HepG2 (cell line): ENCODE measurements around the gene RPRD2. TPM values are rescaled to one million over a fixed set of nuclear protein-coding genes. Genes with fewer than 3 reads are reported as not detected.

Experiments used
- AGO2 ChIP-seq: fragments of 200-400 bp; formaldehyde crosslinking; optimal IDR thresholded peaks from 2 replicates; pipeline ENCODE3; 2017; ENCODE audit warnings: mild to moderate bottlenecking, low read depth, low read length, moderate library complexity
- CC2D1A ChIP-seq: sonication (generic); formaldehyde crosslinking; IDR thresholded peaks from 2 replicates; pipeline ENCODE4 v1.8.1; 2023; ENCODE audit warnings: mild to moderate bottlenecking, missing genetic modification reagents
- CEBPB ChIP-seq: IDR thresholded peaks from 2 replicates; pipeline ENCODE4 v1.6.1; 2011; ENCODE audit warnings: low read depth, low read length, improper control_type of control experiment, borderline replicate concordance
- CENPX ChIP-seq: sonication (generic); formaldehyde crosslinking; IDR thresholded peaks from 2 replicates; pipeline ENCODE4 v1.9.0; 2021; ENCODE audit warnings: mild to moderate bottlenecking, missing genetic modification reagents, moderate library complexity
- CHD4 ChIP-seq: fragments of 200-600 bp; sonication (generic); IDR thresholded peaks from 2 replicates; pipeline ENCODE4 v1.7.0; 2017; ENCODE audit warnings: mild to moderate bottlenecking, low read length, borderline replicate concordance
- HMGA1 ChIP-seq: sonication (generic); formaldehyde crosslinking; conservative IDR thresholded peaks from 2 replicates; pipeline ENCODE4 v1.4.0; 2020; ENCODE audit warnings: missing genetic modification reagents
- HOXD1 ChIP-seq: sonication (generic); formaldehyde crosslinking; IDR thresholded peaks from 2 replicates; pipeline ENCODE4 v1.5.0; 2020; ENCODE audit warnings: missing genetic modification reagents
- KDM5A ChIP-seq: fragments of 200-600 bp; sonication (generic); IDR thresholded peaks from 2 replicates; pipeline ENCODE4 v1.7.0; 2018; ENCODE audit warnings: antibody characterized with exemption, mild to moderate bottlenecking, low read length, borderline replicate concordance
- MYC ChIP-seq: sonication (generic); formaldehyde crosslinking; IDR thresholded peaks from 2 replicates; pipeline ENCODE4 v1.9.0; 2021; ENCODE audit warnings: missing genetic modification reagents, borderline replicate concordance
- RAD21 ChIP-seq: fragments of 450-650 bp; formaldehyde crosslinking; IDR thresholded peaks from 2 replicates; pipeline ENCODE4 v1.5.0; 2020; ENCODE audit warnings: mild to moderate bottlenecking
- RFX5 ChIP-seq: IDR thresholded peaks from 2 replicates; pipeline ENCODE4 v1.6.1; 2011; ENCODE audit warnings: low read depth, low read length, improper control_type of control experiment
- SIX1 ChIP-seq: sonication (generic); formaldehyde crosslinking; IDR thresholded peaks from 2 replicates; pipeline ENCODE4 v1.4.0; 2020; ENCODE audit warnings: missing genetic modification reagents, borderline replicate concordance
- SNAI1 ChIP-seq: sonication (generic); formaldehyde crosslinking; IDR thresholded peaks from 2 replicates; pipeline ENCODE4 v1.5.0; 2020; ENCODE audit warnings: mild to moderate bottlenecking, missing genetic modification reagents, borderline replicate concordance
- ZNF468 ChIP-seq: sonication (generic); formaldehyde crosslinking; IDR thresholded peaks from 2 replicates; pipeline ENCODE4 v1.8.0; 2022; ENCODE audit warnings: mild to moderate bottlenecking, moderate library complexity, missing genetic modification reagents
- ZNF577 ChIP-seq: sonication (generic); formaldehyde crosslinking; IDR thresholded peaks from 2 replicates; pipeline ENCODE4 v1.4.0; 2020; ENCODE audit warnings: mild to moderate bottlenecking, low read depth, missing genetic modification reagents, borderline replicate concordance
- ZNF678 ChIP-seq: sonication (generic); formaldehyde crosslinking; IDR thresholded peaks from 2 replicates; pipeline ENCODE4 v1.4.0; 2020; ENCODE audit warnings: mild to moderate bottlenecking, missing genetic modification reagents
- ZNF841 ChIP-seq: sonication (generic); formaldehyde crosslinking; IDR thresholded peaks from 2 replicates; pipeline ENCODE4 v1.8.1; 2023; ENCODE audit warnings: missing genetic modification reagents, borderline replicate concordance
- ZNF878 ChIP-seq: sonication (generic); formaldehyde crosslinking; IDR thresholded peaks from 2 replicates; pipeline ENCODE4 v1.8.1; 2023; ENCODE audit warnings: mild to moderate bottlenecking, missing genetic modification reagents, moderate library complexity
- ZZZ3 ChIP-seq: sonication (generic); formaldehyde crosslinking; IDR thresholded peaks from 2 replicates; pipeline ENCODE4 v1.4.0; 2020; ENCODE audit warnings: missing genetic modification reagents, mild to moderate bottlenecking, borderline replicate concordance
- polyA plus RNA-seq, 8 experiments: library from polyadenylated mRNA; depleted of rRNA in 3 of 8; stranded (reverse) in 7 of 8; unstranded in 1 of 8; fragments of >200 nt; fragmentation: Illumina TruSeq in 4 of 8; extraction: Trizol in 4 of 8; gene quantifications; 2 replicates each; pipeline versions ENCODE4 v1.2.1 to v1.2.3, GENCODE V29; 2011 to 2016; ENCODE audit warnings: low read depth in 4 of 8, missing spikeins in 1 of 8, mixed read lengths in 1 of 8; ENCODE audit not compliant: insufficient read depth in 1 of 8
- total RNA-seq, 5 experiments: library from RNA; depleted of rRNA; stranded (reverse); fragments of >200 nt; fragmentation: Illumina TruSeq; extraction: Trizol; gene quantifications; 2 replicates each; pipeline ENCODE4 v1.2.3, GENCODE V29; 2016; ENCODE audit warnings: low read depth in 1 of 5
- TF ChIP-seq, protein P1 (sequence below): sonication (generic); formaldehyde crosslinking; IDR thresholded peaks from 2 replicates; pipeline ENCODE4 v1.5.0; 2020; ENCODE audit warnings: missing genetic modification reagents, mild to moderate bottlenecking, borderline replicate concordance
- TF ChIP-seq, protein P2 (sequence below): sonication (generic); formaldehyde crosslinking; IDR thresholded peaks from 2 replicates; pipeline ENCODE4 v1.8.0; 2022; ENCODE audit warnings: mild to moderate bottlenecking, missing genetic modification reagents, borderline replicate concordance
- TF ChIP-seq, protein P3 (sequence below): sonication (generic); formaldehyde crosslinking; IDR thresholded peaks from 2 replicates; pipeline ENCODE4 v1.8.1; 2023; ENCODE audit warnings: mild to moderate bottlenecking, missing genetic modification reagents
- TF ChIP-seq, protein P4 (sequence below): sonication (generic); formaldehyde crosslinking; IDR thresholded peaks from 2 replicates; pipeline ENCODE4 v1.5.1; 2020; ENCODE audit warnings: missing genetic modification reagents, mild to moderate bottlenecking, borderline replicate concordance

Gene RPRD2
- total and polyA plus RNA-seq, 2 of the 13 experiments (the other 11 are each of a cell fraction or from before 2014, with no cell fraction given) = 8.0 to 8.9 TPM

DNA sequence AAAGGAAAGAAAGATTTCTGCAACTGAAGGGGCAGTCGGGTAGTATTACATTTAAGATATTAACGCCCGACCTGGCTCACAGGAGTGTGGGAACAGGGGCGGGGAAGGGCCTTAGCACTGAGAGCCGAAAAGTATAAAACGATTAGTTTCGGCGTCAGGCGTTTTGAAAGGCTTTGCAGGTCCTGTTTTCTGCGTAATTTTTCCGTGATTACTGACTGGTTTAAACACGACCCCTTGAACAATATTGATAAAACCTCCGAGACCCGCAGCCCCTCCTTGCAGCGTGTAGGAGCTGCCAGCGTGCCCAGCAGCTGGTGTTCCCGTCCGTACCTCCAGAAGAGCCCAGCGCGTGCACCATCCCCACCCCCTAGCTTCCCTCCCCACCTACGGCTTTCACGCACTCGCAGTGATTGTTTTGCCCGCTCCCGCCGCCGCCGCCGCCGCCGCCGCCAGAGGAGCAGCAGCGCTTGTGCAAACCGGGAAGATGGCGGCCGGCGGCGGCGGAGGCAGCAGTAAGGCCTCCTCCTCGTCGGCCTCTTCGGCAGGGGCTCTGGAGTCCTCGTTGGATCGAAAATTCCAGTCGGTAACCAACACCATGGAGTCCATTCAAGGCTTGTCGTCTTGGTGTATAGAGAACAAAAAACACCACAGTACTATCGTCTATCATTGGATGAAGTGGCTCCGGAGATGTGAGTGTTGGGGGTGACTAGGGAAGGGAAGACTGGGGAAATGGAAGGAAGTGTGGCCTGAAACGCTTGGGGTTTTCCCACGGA lies 470 bp downstream of the RPRD2 start (continued):
- no peak for TF ChIP-seq ZNF678 (CRISPR knock-in tag)
- TF ChIP-seq CENPX = no peak
- TF ChIP-seq KDM5A = peak; percentile 69; the same call in 1 of the 2 replicates
- TF ChIP-seq ZNF841 (CRISPR knock-in tag) = no peak
- TF ChIP-seq ZNF468 = peak; percentile 75; the same call in 1 of the 2 replicates
- TF ChIP-seq, protein P1, sequence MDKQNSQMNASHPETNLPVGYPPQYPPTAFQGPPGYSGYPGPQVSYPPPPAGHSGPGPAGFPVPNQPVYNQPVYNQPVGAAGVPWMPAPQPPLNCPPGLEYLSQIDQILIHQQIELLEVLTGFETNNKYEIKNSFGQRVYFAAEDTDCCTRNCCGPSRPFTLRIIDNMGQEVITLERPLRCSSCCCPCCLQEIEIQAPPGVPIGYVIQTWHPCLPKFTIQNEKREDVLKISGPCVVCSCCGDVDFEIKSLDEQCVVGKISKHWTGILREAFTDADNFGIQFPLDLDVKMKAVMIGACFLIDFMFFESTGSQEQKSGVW (CRISPR knock-in tag) = no peak
- peak; percentile 65; the same call in 1 of the 2 replicates for TF ChIP-seq MYC (CRISPR knock-in tag)
- TF ChIP-seq CEBPB = peak; percentile 33; the same call in 1 of the 2 replicates
- TF ChIP-seq, protein P2, sequence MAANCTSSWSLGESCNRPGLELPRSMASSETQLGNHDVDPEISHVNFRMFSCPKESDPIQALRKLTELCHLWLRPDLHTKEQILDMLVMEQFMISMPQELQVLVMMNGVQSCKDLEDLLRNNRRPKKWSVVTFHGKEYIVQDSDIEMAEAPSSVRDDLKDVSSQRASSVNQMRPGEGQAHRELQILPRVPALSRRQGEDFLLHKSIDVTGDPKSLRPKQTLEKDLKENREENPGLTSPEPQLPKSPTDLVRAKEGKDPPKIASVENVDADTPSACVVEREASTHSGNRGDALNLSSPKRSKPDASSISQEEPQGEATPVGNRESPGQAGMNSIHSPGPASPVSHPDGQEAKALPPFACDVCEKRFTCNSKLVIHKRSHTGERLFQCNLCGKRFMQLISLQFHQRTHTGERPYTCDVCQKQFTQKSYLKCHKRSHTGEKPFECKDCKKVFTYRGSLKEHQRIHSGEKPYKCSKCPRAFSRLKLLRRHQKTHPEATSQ (CRISPR knock-in tag) = 0 out of 2 replicates have a peak, but pooled peaks have one; percentile 31
- TF ChIP-seq HMGA1 (CRISPR knock-in tag) = no peak
- peak; percentile 16; the same call in 1 of the 2 replicates for TF ChIP-seq ZNF878 (CRISPR knock-in tag)
- no peak for TF ChIP-seq SIX1 (CRISPR knock-in tag)
- no peak for TF ChIP-seq RFX5
- TF ChIP-seq HOXD1 (CRISPR knock-in tag) = peak; percentile 64; the same call in 1 of the 2 replicates
- TF ChIP-seq SNAI1 = 0 out of 2 replicates have a peak, but pooled peaks have one; percentile 10
- peak; percentile 86 for TF ChIP-seq AGO2
- TF ChIP-seq, protein P3, sequence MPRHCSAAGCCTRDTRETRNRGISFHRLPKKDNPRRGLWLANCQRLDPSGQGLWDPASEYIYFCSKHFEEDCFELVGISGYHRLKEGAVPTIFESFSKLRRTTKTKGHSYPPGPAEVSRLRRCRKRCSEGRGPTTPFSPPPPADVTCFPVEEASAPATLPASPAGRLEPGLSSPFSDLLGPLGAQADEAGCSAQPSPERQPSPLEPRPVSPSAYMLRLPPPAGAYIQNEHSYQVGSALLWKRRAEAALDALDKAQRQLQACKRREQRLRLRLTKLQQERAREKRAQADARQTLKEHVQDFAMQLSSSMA (CRISPR knock-in tag) = no peak
- TF ChIP-seq ZNF577 (CRISPR knock-in tag) = no peak
- TF ChIP-seq CHD4 = no peak
- TF ChIP-seq, protein P4, sequence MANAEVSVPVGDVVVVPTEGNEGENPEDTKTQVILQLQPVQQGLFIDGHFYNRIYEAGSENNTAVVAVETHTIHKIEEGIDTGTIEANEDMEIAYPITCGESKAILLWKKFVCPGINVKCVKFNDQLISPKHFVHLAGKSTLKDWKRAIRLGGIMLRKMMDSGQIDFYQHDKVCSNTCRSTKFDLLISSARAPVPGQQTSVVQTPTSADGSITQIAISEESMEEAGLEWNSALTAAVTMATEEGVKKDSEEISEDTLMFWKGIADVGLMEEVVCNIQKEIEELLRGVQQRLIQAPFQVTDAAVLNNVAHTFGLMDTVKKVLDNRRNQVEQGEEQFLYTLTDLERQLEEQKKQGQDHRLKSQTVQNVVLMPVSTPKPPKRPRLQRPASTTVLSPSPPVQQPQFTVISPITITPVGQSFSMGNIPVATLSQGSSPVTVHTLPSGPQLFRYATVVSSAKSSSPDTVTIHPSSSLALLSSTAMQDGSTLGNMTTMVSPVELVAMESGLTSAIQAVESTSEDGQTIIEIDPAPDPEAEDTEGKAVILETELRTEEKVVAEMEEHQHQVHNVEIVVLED (CRISPR knock-in tag) = 0 out of 2 replicates have a peak, but pooled peaks have one; percentile 11
- TF ChIP-seq CC2D1A (CRISPR knock-in tag) = no peak
- peak; percentile 17; the same call in 1 of the 2 replicates for TF ChIP-seq RAD21 (CRISPR knock-in tag)
- no peak for TF ChIP-seq ZZZ3 (CRISPR knock-in tag)
